CD8-positive, alpha-beta memory T cell (primary cell): ENCODE data around the gene FAM180A. TPM values are rescaled to one million over a fixed set of nuclear protein-coding genes. Genes with fewer than 3 reads are reported as not detected.

ENCODE experiments used
- CTCF ChIA-PET: fragments of 350-600 bp; sonication (Branson Sonifier 250); formaldehyde crosslinking; loops from one replicate; lab custom pipeline; 2021; ENCODE audit warnings: antibody characterized with exemption; lab: Charles Lee
- POLR2A ChIA-PET: fragments of 350-600 bp; sonication (Branson Sonifier 250); formaldehyde crosslinking; loops from one replicate; lab custom pipeline; 2021; ENCODE audit warnings: antibody characterized with exemption; lab: Charles Lee
- DNase-seq, 5 donors: peaks; one replicate each; pipeline versions ENCODE4 v3.0.0 to v3.0.0-alpha.2; 2020 to 2022; ENCODE audit warnings: mixed read lengths in 1 of 5
- H3K27ac ChIP-seq: one replicate; pipeline ENCODE4 v1.7.0; 2013; ENCODE audit warnings: low read depth, mild to moderate bottlenecking, low read length, moderate library complexity
- H3K27me3 ChIP-seq: 2 replicates; pipeline ENCODE4 v1.7.0; 2013; ENCODE audit warnings: low read length, mild to moderate bottlenecking; ENCODE audit not compliant: insufficient read depth, poor library complexity, severe bottlenecking
- H3K36me3 ChIP-seq: 2 replicates; pipeline ENCODE4 v1.7.0; 2013; ENCODE audit warnings: mild to moderate bottlenecking, low read length, moderate library complexity; ENCODE audit not compliant: insufficient read depth
- H3K4me1 ChIP-seq: 2 replicates; pipeline ENCODE4 v1.7.0; 2013; ENCODE audit warnings: mild to moderate bottlenecking, low read length, moderate library complexity; ENCODE audit not compliant: insufficient read depth
- H3K4me3 ChIP-seq: 2 replicates; pipeline ENCODE4 v1.7.0; 2013; ENCODE audit warnings: mild to moderate bottlenecking, low read length
- H3K9me3 ChIP-seq: 2 replicates; pipeline ENCODE4 v1.7.0; 2013; ENCODE audit warnings: mild to moderate bottlenecking, low read length
- H3K27ac Mint-ChIP-seq, 8 donors: one replicate each; pipeline ENCODE4 v1.8.0; 2020 to 2021; ENCODE audit warnings: mixed read lengths in 8 of 8, mild to moderate bottlenecking in 6 of 8, inconsistent platforms in 3 of 8, moderate library complexity in 3 of 8
- H3K27me3 Mint-ChIP-seq, 2 donors: one replicate each; pipeline ENCODE4 v1.8.0; 2020 to 2021; ENCODE audit warnings: mixed read lengths in 2 of 2, mild to moderate bottlenecking in 1 of 2, moderate library complexity in 1 of 2
- H3K36me3 Mint-ChIP-seq, 3 donors: one replicate each; pipeline ENCODE4 v1.8.0; 2020 to 2021; ENCODE audit warnings: mixed read lengths in 3 of 3, inconsistent platforms in 1 of 3, mild to moderate bottlenecking in 1 of 3
- H3K4me1 Mint-ChIP-seq, 3 donors: one replicate each; pipeline ENCODE4 v1.8.0; 2020 to 2021; ENCODE audit warnings: mixed read lengths in 3 of 3, inconsistent platforms in 1 of 3, mild to moderate bottlenecking in 1 of 3
- H3K4me3 Mint-ChIP-seq, 7 donors: one replicate each; pipeline ENCODE4 v1.8.0; 2020 to 2021; ENCODE audit warnings: mixed read lengths in 7 of 7, mild to moderate bottlenecking in 6 of 7, moderate library complexity in 4 of 7, inconsistent platforms in 2 of 7
- H3K9me3 Mint-ChIP-seq, 5 donors: one replicate each; pipeline ENCODE4 v1.8.0; 2020 to 2022; ENCODE audit warnings: mixed read lengths in 5 of 5, mild to moderate bottlenecking in 3 of 5, moderate library complexity in 2 of 5, inconsistent platforms in 1 of 5
- polyA plus RNA-seq: library from polyadenylated mRNA; unstranded; fragments of 300-500 nt; fragmentation: Illumina TruSeq; gene quantifications from one replicate; pipeline ENCODE4 v1.2.3, GENCODE V29; 2021
- total RNA-seq, 2 experiments: library from RNA; stranded (reverse); gene quantifications; one replicate each; pipeline ENCODE4 v1.2.3, GENCODE V29; 2021

Gene FAM180A
- total and polyA plus RNA-seq, 3 experiments from 2014 or later, result not detected

GRCh38 chr7:135769005-135769802 lies 20.6 kb upstream of the FAM180A start:
- Mint-ChIP-seq H3K36me3 (no peaks in the 10 kb centered on the region), H3K4me1 (no peaks in the 10 kb centered on the region), H3K4me3 (no peak overlapping the region), H3K27me3 (peaks cover 1 to 38% of the 10 kb centered on the region in 2 donors), H3K27ac (no peak overlapping the region), H3K9me3 (peaks cover 0 to 2% (median 0%) of the 10 kb centered on the region in 5 donors)
- Histone ChIP-seq H3K9me3 (no peaks in the 10 kb centered on the region), H3K4me1 (no peaks in the 10 kb centered on the region), H3K36me3 (no peaks in the 10 kb centered on the region), H3K27me3 (no peaks in the 10 kb centered on the region), H3K4me3 (no peak overlapping the region), H3K27ac (no peak overlapping the region)
- DNase-seq, result no peak
- POLR2A ChIA-PET, result no interaction called here
- CTCF ChIA-PET, result no interaction called here

- ChIA-PET CTCF (no interaction called here), POLR2A (no interaction called here)
- Mint-ChIP-seq H3K9me3 (peaks cover 0 to 4% (median 1%) of the 10 kb centered on the region in 5 donors), H3K4me3 (no peak overlapping the region), H3K4me1 (no peaks in the 10 kb centered on the region), H3K36me3 (no peaks in the 10 kb centered on the region), H3K27ac (no peak overlapping the region), H3K27me3 (peaks cover 1 to 42% of the 10 kb centered on the region in 2 donors)
- Histone ChIP-seq H3K9me3 (no peaks in the 10 kb centered on the region), H3K4me3 (no peak overlapping the region), H3K4me1 (no peaks in the 10 kb centered on the region), H3K36me3 (no peaks in the 10 kb centered on the region), H3K27me3 (no peaks in the 10 kb centered on the region), H3K27ac (no peak overlapping the region)
- no peak for DNase-seq
Measured at GRCh38 chr7:135768467-135768866, 19.9 kb upstream of the FAM180A start.

- no peak for DNase-seq
- POLR2A ChIA-PET, result no interaction called here
- H3K4me1 Mint-ChIP-seq, result no peaks in the 10 kb centered on the region
- H3K27me3 ChIP-seq, result no peaks in the 10 kb centered on the region
- CTCF ChIA-PET, result no interaction called here
- peaks cover 0 to 4% (median 1%) of the 10 kb centered on the region in 5 donors for H3K9me3 Mint-ChIP-seq
- no peaks in the 10 kb centered on the region for H3K36me3 ChIP-seq
- peaks cover 1 to 43% of the 10 kb centered on the region in 2 donors for H3K27me3 Mint-ChIP-seq
- H3K36me3 Mint-ChIP-seq, result no peaks in the 10 kb centered on the region
- H3K4me3 ChIP-seq, result no peak overlapping the region
- H3K4me1 ChIP-seq, result no peaks in the 10 kb centered on the region
- H3K9me3 ChIP-seq, result no peaks in the 10 kb centered on the region
- no peak overlapping the region for H3K4me3 Mint-ChIP-seq
- no peak overlapping the region for H3K27ac ChIP-seq
- H3K27ac Mint-ChIP-seq, result no peak overlapping the region
Measured at GRCh38 chr7:135768064-135768463, 19.5 kb upstream of the FAM180A start.

GRCh38 chr7:135763261-135763660 lies 14.6 kb upstream of the FAM180A start:
- peaks cover 0 to 4% (median 1%) of the 10 kb centered on the region in 5 donors for H3K9me3 Mint-ChIP-seq
- CTCF ChIA-PET, result no interaction called here
- POLR2A ChIA-PET, result no interaction called here

GRCh38 chr7:135761751-135762488 lies 13.3 kb upstream of the FAM180A start:
- POLR2A ChIA-PET, result no interaction called here
- H3K36me3 Mint-ChIP-seq, result no peaks in the 10 kb centered on the region
- H3K9me3 Mint-ChIP-seq, result peaks cover 0 to 5% (median 2%) of the 10 kb centered on the region in 5 donors
- H3K27ac Mint-ChIP-seq, result no peak overlapping the region
- Histone ChIP-seq H3K9me3 (no peaks in the 10 kb centered on the region), H3K36me3 (no peaks in the 10 kb centered on the region), H3K27ac (no peak overlapping the region), H3K4me3 (no peak overlapping the region), H3K27me3 (no peaks in the 10 kb centered on the region), H3K4me1 (no peaks in the 10 kb centered on the region)
- no peak overlapping the region for H3K4me3 Mint-ChIP-seq
- CTCF ChIA-PET, result no interaction called here
- H3K27me3 Mint-ChIP-seq, result peaks cover 15 to 64% of the 10 kb centered on the region in 2 donors
- DNase-seq, result no peak
- H3K4me1 Mint-ChIP-seq, result no peaks in the 10 kb centered on the region

More at GRCh38 chr7:135763261-135763660, 14.6 kb upstream of the FAM180A start:
- Histone ChIP-seq H3K4me1 (no peaks in the 10 kb centered on the region), H3K4me3 (no peak overlapping the region), H3K27me3 (no peaks in the 10 kb centered on the region), H3K27ac (no peak overlapping the region), H3K9me3 (no peaks in the 10 kb centered on the region), H3K36me3 (no peaks in the 10 kb centered on the region)
- Mint-ChIP-seq H3K36me3 (no peaks in the 10 kb centered on the region), H3K4me3 (no peak overlapping the region), H3K27me3 (peaks cover 11 to 65% of the 10 kb centered on the region in 2 donors), H3K27ac (no peak overlapping the region), H3K4me1 (no peaks in the 10 kb centered on the region)
- DNase-seq, result no peak

- ChIA-PET POLR2A (no interaction called here), CTCF (no interaction called here)
- no peaks in the 10 kb centered on the region for H3K9me3 ChIP-seq
- no peak overlapping the region for H3K4me3 ChIP-seq
- no peaks in the 10 kb centered on the region for H3K27me3 ChIP-seq
- no peaks in the 10 kb centered on the region for H3K4me1 ChIP-seq
- H3K4me1 Mint-ChIP-seq, result no peaks in the 10 kb centered on the region
- H3K27ac Mint-ChIP-seq, result no peak overlapping the region
- H3K36me3 ChIP-seq, result no peaks in the 10 kb centered on the region
- H3K4me3 Mint-ChIP-seq, result no peak overlapping the region
- no peak for DNase-seq
- peaks cover 19 to 60% of the 10 kb centered on the region in 2 donors for H3K27me3 Mint-ChIP-seq
- H3K9me3 Mint-ChIP-seq, result peaks cover 0 to 6% (median 2%) of the 10 kb centered on the region in 5 donors
- H3K36me3 Mint-ChIP-seq, result no peaks in the 10 kb centered on the region
- H3K27ac ChIP-seq, result no peak overlapping the region
Measured at GRCh38 chr7:135759532-135759931, 10.9 kb upstream of the FAM180A start.

GRCh38 chr7:135758531-135758932 lies 9.9 kb upstream of the FAM180A start:
- CTCF ChIA-PET, result no interaction called here

GRCh38 chr7:135757719-135758411 lies 9.3 kb upstream of the FAM180A start:
- Mint-ChIP-seq H3K9me3 (peaks cover 0 to 5% (median 2%) of the 10 kb centered on the region in 5 donors), H3K4me3 (no peak overlapping the region), H3K4me1 (no peaks in the 10 kb centered on the region), H3K27me3 (peaks cover 23 to 60% of the 10 kb centered on the region in 2 donors), H3K27ac (no peak overlapping the region), H3K36me3 (no peaks in the 10 kb centered on the region)
- POLR2A ChIA-PET, result no interaction called here
- no peaks in the 10 kb centered on the region for H3K4me1 ChIP-seq
- H3K9me3 ChIP-seq, result no peaks in the 10 kb centered on the region
- no peak overlapping the region for H3K4me3 ChIP-seq
- CTCF ChIA-PET, result no interaction called here
- no peak for DNase-seq
- no peaks in the 10 kb centered on the region for H3K36me3 ChIP-seq
- H3K27me3 ChIP-seq, result no peaks in the 10 kb centered on the region
- no peak overlapping the region for H3K27ac ChIP-seq

More at GRCh38 chr7:135758531-135758932, 9.9 kb upstream of the FAM180A start:
- Histone ChIP-seq H3K9me3 (no peaks in the 10 kb centered on the region), H3K27me3 (no peaks in the 10 kb centered on the region), H3K36me3 (no peaks in the 10 kb centered on the region), H3K27ac (no peak overlapping the region), H3K4me1 (no peaks in the 10 kb centered on the region), H3K4me3 (no peak overlapping the region)
- peaks cover 0 to 5% (median 2%) of the 10 kb centered on the region in 5 donors for H3K9me3 Mint-ChIP-seq
- no peak overlapping the region for H3K27ac Mint-ChIP-seq
- POLR2A ChIA-PET, result no interaction called here
- no peak for DNase-seq
- H3K4me1 Mint-ChIP-seq, result no peaks in the 10 kb centered on the region
- no peaks in the 10 kb centered on the region for H3K36me3 Mint-ChIP-seq
- no peak overlapping the region for H3K4me3 Mint-ChIP-seq
- peaks cover 23 to 60% of the 10 kb centered on the region in 2 donors for H3K27me3 Mint-ChIP-seq
